HL-60 (cell line): ENCODE measurements around the gene BRWD1.

Source experiments
- GABPA ChIP-seq: IDR thresholded peaks from 2 replicates; pipeline ENCODE4 v1.6.1; 2012; ENCODE audit warnings: low read depth
- POLR2AphosphoS5 ChIP-seq: IDR thresholded peaks from 2 replicates; pipeline ENCODE4 v1.6.1; 2012; ENCODE audit warnings: low read depth
- REST ChIP-seq: IDR thresholded peaks from 2 replicates; pipeline ENCODE4 v1.6.1; 2012; ENCODE audit warnings: low read depth; ENCODE audit not compliant: insufficient replicate concordance
- TF ChIP-seq, protein P1 (sequence below): IDR thresholded peaks from one replicate; pipeline ENCODE4 v1.5.1; 2011; ENCODE audit warnings: low read length, control low read depth, inconsistent platforms; ENCODE audit not compliant: insufficient read depth

DNA sequence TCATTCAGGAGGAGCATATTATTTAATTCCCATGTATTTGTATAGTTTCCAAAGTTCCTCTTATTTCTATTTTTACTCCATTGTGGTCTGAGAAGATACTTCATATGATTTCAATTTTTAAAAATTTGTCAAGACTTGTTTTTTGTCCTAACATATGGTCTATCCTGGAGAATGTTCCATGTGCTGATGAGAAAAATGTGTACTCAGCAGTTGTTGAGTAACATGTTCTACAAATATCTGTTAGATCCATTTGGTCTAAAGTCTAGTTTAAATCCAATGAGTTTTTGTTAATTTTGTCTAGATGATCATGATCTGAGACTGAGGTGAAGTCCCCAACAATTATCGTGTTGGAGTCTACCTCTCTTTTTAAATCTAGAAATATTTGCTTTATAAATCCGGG lies 144.6 kb downstream of the BRWD1 start:
- TF ChIP-seq, protein P1, sequence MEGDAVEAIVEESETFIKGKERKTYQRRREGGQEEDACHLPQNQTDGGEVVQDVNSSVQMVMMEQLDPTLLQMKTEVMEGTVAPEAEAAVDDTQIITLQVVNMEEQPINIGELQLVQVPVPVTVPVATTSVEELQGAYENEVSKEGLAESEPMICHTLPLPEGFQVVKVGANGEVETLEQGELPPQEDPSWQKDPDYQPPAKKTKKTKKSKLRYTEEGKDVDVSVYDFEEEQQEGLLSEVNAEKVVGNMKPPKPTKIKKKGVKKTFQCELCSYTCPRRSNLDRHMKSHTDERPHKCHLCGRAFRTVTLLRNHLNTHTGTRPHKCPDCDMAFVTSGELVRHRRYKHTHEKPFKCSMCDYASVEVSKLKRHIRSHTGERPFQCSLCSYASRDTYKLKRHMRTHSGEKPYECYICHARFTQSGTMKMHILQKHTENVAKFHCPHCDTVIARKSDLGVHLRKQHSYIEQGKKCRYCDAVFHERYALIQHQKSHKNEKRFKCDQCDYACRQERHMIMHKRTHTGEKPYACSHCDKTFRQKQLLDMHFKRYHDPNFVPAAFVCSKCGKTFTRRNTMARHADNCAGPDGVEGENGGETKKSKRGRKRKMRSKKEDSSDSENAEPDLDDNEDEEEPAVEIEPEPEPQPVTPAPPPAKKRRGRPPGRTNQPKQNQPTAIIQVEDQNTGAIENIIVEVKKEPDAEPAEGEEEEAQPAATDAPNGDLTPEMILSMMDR = no peak
- TF ChIP-seq REST = no peak
- TF ChIP-seq POLR2AphosphoS5 = no peak
- TF ChIP-seq GABPA = no peak
